ENCODE data around the gene ADAM17.

DNA sequence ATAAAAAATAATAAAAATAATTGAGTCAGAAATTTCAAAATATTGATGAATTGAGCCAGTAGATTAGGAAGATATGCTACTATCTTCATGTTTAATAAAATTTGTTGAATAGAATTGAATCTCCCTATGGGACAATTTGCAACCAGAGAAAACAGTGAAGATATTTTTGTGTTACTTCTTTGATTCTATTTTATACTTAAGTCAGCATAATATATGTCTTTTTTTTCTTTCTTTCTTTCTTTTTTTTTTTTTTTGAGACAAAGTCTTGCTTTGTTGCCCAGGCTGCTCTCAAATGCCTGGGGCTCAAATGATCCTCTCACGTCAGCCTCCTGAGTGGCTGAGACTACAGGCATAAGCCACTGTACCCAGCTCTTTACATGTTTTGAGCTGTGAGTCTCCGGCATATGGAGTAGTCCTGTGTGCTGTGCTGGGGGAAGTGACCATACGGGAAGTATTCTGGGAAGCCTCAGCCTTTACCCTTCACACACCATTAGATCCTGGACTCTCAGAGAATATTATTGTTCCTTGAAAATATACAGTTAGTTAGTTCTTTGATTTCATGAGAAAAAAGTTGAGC, 95.1 kb downstream of the ADAM17 start:
- TF ChIP-seq, protein P1, sequence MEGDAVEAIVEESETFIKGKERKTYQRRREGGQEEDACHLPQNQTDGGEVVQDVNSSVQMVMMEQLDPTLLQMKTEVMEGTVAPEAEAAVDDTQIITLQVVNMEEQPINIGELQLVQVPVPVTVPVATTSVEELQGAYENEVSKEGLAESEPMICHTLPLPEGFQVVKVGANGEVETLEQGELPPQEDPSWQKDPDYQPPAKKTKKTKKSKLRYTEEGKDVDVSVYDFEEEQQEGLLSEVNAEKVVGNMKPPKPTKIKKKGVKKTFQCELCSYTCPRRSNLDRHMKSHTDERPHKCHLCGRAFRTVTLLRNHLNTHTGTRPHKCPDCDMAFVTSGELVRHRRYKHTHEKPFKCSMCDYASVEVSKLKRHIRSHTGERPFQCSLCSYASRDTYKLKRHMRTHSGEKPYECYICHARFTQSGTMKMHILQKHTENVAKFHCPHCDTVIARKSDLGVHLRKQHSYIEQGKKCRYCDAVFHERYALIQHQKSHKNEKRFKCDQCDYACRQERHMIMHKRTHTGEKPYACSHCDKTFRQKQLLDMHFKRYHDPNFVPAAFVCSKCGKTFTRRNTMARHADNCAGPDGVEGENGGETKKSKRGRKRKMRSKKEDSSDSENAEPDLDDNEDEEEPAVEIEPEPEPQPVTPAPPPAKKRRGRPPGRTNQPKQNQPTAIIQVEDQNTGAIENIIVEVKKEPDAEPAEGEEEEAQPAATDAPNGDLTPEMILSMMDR (IDR thresholded peaks at IDR 0.05; ENCODE audit: low read depth, low read length, poor library complexity, severe bottlenecking): no peak
- no peak for TF ChIP-seq EZH2phosphoT487 (IDR thresholded peaks at IDR 0.05; ENCODE audit: borderline replicate concordance, low read length)

All from DOHH2 (cell line).